GM13976 (cell line): Measurements from ENCODE around the gene AGPAT2.

Source experiments
- DNase-seq: peaks from one replicate; pipeline ENCODE4 v3.0.0; 2012; ENCODE audit warnings: low spot score
- CTCF ChIP-seq: IDR thresholded peaks from 2 replicates; pipeline ENCODE4 v1.5.1; 2012; ENCODE audit warnings: borderline replicate concordance, mild to moderate bottlenecking; ENCODE audit not compliant: insufficient read depth; ENCODE audit errors: extremely low read depth, missing control alignments, control extremely low read depth
- in situ Hi-C: fragments of 300-500 bp; cut with MboI; formaldehyde crosslinking; loops from one replicate; pipeline ENCODE4 v1.12.0; 2022; ENCODE audit warnings: low sequenced_read_pairs, mixed read lengths, inconsistent platforms; ENCODE audit not compliant: unreplicated experiment

Gene AGPAT2

GRCh38 chr9:136683755-136684154, 3.5 kb downstream of the AGPAT2 start:
- DNase-seq: no peak
- no peak for TF ChIP-seq CTCF
- in situ Hi-C loops: no loop called here

- DNase-seq: no peak
- no peak for TF ChIP-seq CTCF
- in situ Hi-C loops: no loop called here
Observed at GRCh38 chr9:136683173-136683745, 4.0 kb downstream of the AGPAT2 start.

- no peak for TF ChIP-seq CTCF
- in situ Hi-C loops: no loop called here
- no peak for DNase-seq
Observed at GRCh38 chr9:136682710-136683109, 4.5 kb downstream of the AGPAT2 start.

- no peak for DNase-seq
- in situ Hi-C loops: no loop called here
- TF ChIP-seq CTCF: no peak
Observed at GRCh38 chr9:136681945-136682699, 5.1 kb downstream of the AGPAT2 start.

GRCh38 chr9:136681029-136681428, 6.2 kb downstream of the AGPAT2 start:
- no peak for TF ChIP-seq CTCF
- in situ Hi-C loops: no loop called here
- no peak for DNase-seq

GRCh38 chr9:136679431-136679941, 7.8 kb downstream of the AGPAT2 start:
- TF ChIP-seq CTCF: no peak
- DNase-seq: no peak
- in situ Hi-C loops: no loop called here
